ENCODE data around the gene RALGPS2. TPM values are rescaled to one million over a fixed set of nuclear protein-coding genes. Genes with fewer than 3 reads are reported as not detected.

Gene RALGPS2, protein sequence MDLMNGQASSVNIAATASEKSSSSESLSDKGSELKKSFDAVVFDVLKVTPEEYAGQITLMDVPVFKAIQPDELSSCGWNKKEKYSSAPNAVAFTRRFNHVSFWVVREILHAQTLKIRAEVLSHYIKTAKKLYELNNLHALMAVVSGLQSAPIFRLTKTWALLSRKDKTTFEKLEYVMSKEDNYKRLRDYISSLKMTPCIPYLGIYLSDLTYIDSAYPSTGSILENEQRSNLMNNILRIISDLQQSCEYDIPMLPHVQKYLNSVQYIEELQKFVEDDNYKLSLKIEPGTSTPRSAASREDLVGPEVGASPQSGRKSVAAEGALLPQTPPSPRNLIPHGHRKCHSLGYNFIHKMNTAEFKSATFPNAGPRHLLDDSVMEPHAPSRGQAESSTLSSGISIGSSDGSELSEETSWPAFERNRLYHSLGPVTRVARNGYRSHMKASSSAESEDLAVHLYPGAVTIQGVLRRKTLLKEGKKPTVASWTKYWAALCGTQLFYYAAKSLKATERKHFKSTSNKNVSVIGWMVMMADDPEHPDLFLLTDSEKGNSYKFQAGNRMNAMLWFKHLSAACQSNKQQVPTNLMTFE
- polyA plus RNA-seq = 25.5 TPM
- long read RNA-seq, donor 1 = 0 reads
- long read RNA-seq, donor 2, full-length matches to known transcripts = 2 of 2 reads
- long read RNA-seq, donor 2, partial matches to known transcripts = 0 of 2 reads
- long read RNA-seq, donor 2, other reads (novel, unspliced or antisense) = 0 of 2 reads
- long read RNA-seq, donor 3 = 0 reads
- long read RNA-seq, donor 4 = 0 reads
- long read RNA-seq, donor 5, full-length matches to known transcripts = 1 of 1 reads
- long read RNA-seq, donor 5, partial matches to known transcripts = 0 of 1 reads
- long read RNA-seq, donor 5, other reads (novel, unspliced or antisense) = 0 of 1 reads
- long read RNA-seq, donor 6, full-length matches to known transcripts = 5 of 5 reads
- long read RNA-seq, donor 6, partial matches to known transcripts = 0 of 5 reads
- long read RNA-seq, donor 6, other reads (novel, unspliced or antisense) = 0 of 5 reads
- long read RNA-seq, donor 7, partial matches to known transcripts = 0 of 1 reads
- long read RNA-seq, donor 7, other reads (novel, unspliced or antisense) = 0 of 1 reads
- long read RNA-seq, donor 8, full-length matches to known transcripts = 1 of 6 reads
- long read RNA-seq, donor 8, partial matches to known transcripts = 5 of 6 reads
- long read RNA-seq, donor 8, other reads (novel, unspliced or antisense) = 0 of 6 reads
- long read RNA-seq, donor 9, full-length matches to known transcripts = 4 of 4 reads
- long read RNA-seq, donor 9, partial matches to known transcripts = 0 of 4 reads
- long read RNA-seq, donor 9, other reads (novel, unspliced or antisense) = 0 of 4 reads
- long read RNA-seq, donor 10, full-length matches to known transcripts = 3 of 3 reads
- long read RNA-seq, donor 10, partial matches to known transcripts = 0 of 3 reads
- long read RNA-seq, donor 10, other reads (novel, unspliced or antisense) = 0 of 3 reads
- long read RNA-seq, donor 11, full-length matches to known transcripts = 1 of 1 reads
- long read RNA-seq, donor 11, partial matches to known transcripts = 0 of 1 reads
- long read RNA-seq, donor 11, other reads (novel, unspliced or antisense) = 0 of 1 reads

GRCh38 chr1:178724728-178725465 lies at the start of gene RALGPS2:
TSS of gene RALGPS2 (plus strand) at chr1:178725244. CDS start at chr1:178776765, 51,521 bp downstream.
- WGBS (ENCODE audit: insufficient coverage, low lambda C conversion rate) = no CpG with 5 or more reads among the region's 90 CpGs
- peak within 1 kb of the TSS; percentile 92 for H3K27ac ChIP-seq (ENCODE audit: low read length)
- peak; percentile 66 to 87 for DNase-seq
- H3K36me3 ChIP-seq (ENCODE audit: control insufficient read depth, insufficient read depth, low read length) = no peaks in the 10 kb centered on the region
- H3K9me3 ChIP-seq (ENCODE audit: control insufficient read depth, low read depth, low read length) = no peaks in the 10 kb centered on the region
- peak within 1 kb of the TSS; percentile 83 for H3K4me3 ChIP-seq (ENCODE audit: low read length)
- peaks cover 9% of the 10 kb centered on the region for H3K4me1 ChIP-seq (ENCODE audit: control insufficient read depth, insufficient read depth, low read length)
- H3K27me3 ChIP-seq (ENCODE audit: control insufficient read depth, insufficient read depth, low read length) = no peaks in the 10 kb centered on the region

DNA sequence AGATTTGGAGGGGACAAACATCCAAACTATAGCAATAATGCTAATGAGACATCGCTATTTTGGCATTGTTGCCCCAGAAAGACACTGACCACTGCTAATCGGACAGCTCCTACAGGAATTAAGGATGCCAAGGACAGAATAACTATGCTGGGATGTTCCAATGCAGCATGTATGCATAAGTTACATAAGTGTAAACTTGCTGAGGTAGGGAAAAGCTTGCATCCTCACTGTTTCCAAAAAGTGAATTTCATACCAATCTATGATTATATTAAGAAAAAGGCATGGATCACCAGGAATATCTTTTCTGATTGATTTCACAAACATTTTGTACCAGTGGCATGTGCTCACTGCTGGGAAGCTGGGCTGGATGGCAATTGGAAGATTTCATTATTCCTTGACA lies 45.8 kb upstream of the RALGPS2 start:
- 100% methylated on average over 1 of the region's 2 CpGs for WGBS (ENCODE audit: insufficient coverage, low lambda C conversion rate)

GRCh38 chr1:178682429-178682828 lies 42.6 kb upstream of the RALGPS2 start:
- 40% methylated on average over 1 of the region's 2 CpGs for WGBS (ENCODE audit: insufficient coverage, low lambda C conversion rate)
- Histone ChIP-seq H3K4me1 (ENCODE audit: control insufficient read depth, insufficient read depth, low read length) (no peaks in the 10 kb centered on the region), H3K36me3 (ENCODE audit: control insufficient read depth, insufficient read depth, low read length) (no peaks in the 10 kb centered on the region), H3K9me3 (ENCODE audit: control insufficient read depth, low read depth, low read length) (no peaks in the 10 kb centered on the region), H3K27me3 (ENCODE audit: control insufficient read depth, insufficient read depth, low read length) (no peaks in the 10 kb centered on the region), H3K27ac (ENCODE audit: low read length) (no peak overlapping the region), H3K4me3 (ENCODE audit: low read length) (no peak overlapping the region)
- no peak for DNase-seq

More for the DNA sequence above, 45.8 kb upstream of the RALGPS2 start:
- H3K4me3 ChIP-seq (ENCODE audit: low read length) = no peak overlapping the region
- H3K36me3 ChIP-seq (ENCODE audit: control insufficient read depth, insufficient read depth, low read length) = no peaks in the 10 kb centered on the region
- no peaks in the 10 kb centered on the region for H3K4me1 ChIP-seq (ENCODE audit: control insufficient read depth, insufficient read depth, low read length)
- no peaks in the 10 kb centered on the region for H3K9me3 ChIP-seq (ENCODE audit: control insufficient read depth, low read depth, low read length)
- H3K27me3 ChIP-seq (ENCODE audit: control insufficient read depth, insufficient read depth, low read length) = no peaks in the 10 kb centered on the region
- H3K27ac ChIP-seq (ENCODE audit: low read length) = no peak overlapping the region
- no peak for DNase-seq

DNA sequence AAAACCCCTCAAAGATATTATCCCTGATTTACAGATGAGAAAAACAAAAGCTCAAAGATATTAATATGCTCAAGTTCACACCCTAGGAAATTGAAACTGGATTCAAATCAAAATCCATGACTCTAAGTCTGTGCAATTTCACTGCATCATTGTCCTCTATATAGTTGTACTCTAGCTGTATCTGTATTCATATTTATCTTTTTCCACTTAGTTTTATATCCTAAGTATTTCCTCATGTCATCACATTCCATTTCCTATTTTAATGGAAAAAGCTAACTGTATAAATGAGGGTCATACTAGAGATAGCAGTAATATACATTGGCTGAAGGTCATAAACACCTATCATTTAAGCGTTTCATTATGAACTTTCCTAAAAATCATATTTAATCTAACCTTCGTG lies 42.2 kb upstream of the RALGPS2 start:
- 30% methylated on average over 2 of the region's 2 CpGs for WGBS (ENCODE audit: insufficient coverage, low lambda C conversion rate)
- H3K4me1 ChIP-seq (ENCODE audit: control insufficient read depth, insufficient read depth, low read length) = no peaks in the 10 kb centered on the region
- no peaks in the 10 kb centered on the region for H3K9me3 ChIP-seq (ENCODE audit: control insufficient read depth, low read depth, low read length)
- H3K27ac ChIP-seq (ENCODE audit: low read length) = no peak overlapping the region
- no peaks in the 10 kb centered on the region for H3K27me3 ChIP-seq (ENCODE audit: control insufficient read depth, insufficient read depth, low read length)
- H3K36me3 ChIP-seq (ENCODE audit: control insufficient read depth, insufficient read depth, low read length) = no peaks in the 10 kb centered on the region
- H3K4me3 ChIP-seq (ENCODE audit: low read length) = no peak overlapping the region
- no peak for DNase-seq

GRCh38 chr1:178683291-178683690 lies 41.8 kb upstream of the RALGPS2 start:
- Histone ChIP-seq H3K27ac (ENCODE audit: low read length) (no peak overlapping the region), H3K27me3 (ENCODE audit: control insufficient read depth, insufficient read depth, low read length) (no peaks in the 10 kb centered on the region), H3K4me1 (ENCODE audit: control insufficient read depth, insufficient read depth, low read length) (no peaks in the 10 kb centered on the region), H3K36me3 (ENCODE audit: control insufficient read depth, insufficient read depth, low read length) (no peaks in the 10 kb centered on the region), H3K9me3 (ENCODE audit: control insufficient read depth, low read depth, low read length) (no peaks in the 10 kb centered on the region), H3K4me3 (ENCODE audit: low read length) (no peak overlapping the region)
- no CpG with 5 or more reads among the region's 2 CpGs for WGBS (ENCODE audit: insufficient coverage, low lambda C conversion rate)
- no peak for DNase-seq

- H3K4me3 ChIP-seq (ENCODE audit: low read length) = no peak overlapping the region
- no peaks in the 10 kb centered on the region for H3K4me1 ChIP-seq (ENCODE audit: control insufficient read depth, insufficient read depth, low read length)
- no CpG with 5 or more reads among the region's 5 CpGs for WGBS (ENCODE audit: insufficient coverage, low lambda C conversion rate)
- no peak overlapping the region for H3K27ac ChIP-seq (ENCODE audit: low read length)
- no peaks in the 10 kb centered on the region for H3K9me3 ChIP-seq (ENCODE audit: control insufficient read depth, low read depth, low read length)
- no peaks in the 10 kb centered on the region for H3K27me3 ChIP-seq (ENCODE audit: control insufficient read depth, insufficient read depth, low read length)
- DNase-seq = no peak
- H3K36me3 ChIP-seq (ENCODE audit: control insufficient read depth, insufficient read depth, low read length) = no peaks in the 10 kb centered on the region
These were observed 40.9 kb upstream of the RALGPS2 start for GRCh38 chr1:178684111-178684510.

- DNase-seq = peak in 1 of 2 donors; percentile 30
- no peak overlapping the region for H3K27ac ChIP-seq (ENCODE audit: low read length)
- no peaks in the 10 kb centered on the region for H3K36me3 ChIP-seq (ENCODE audit: control insufficient read depth, insufficient read depth, low read length)
- H3K9me3 ChIP-seq (ENCODE audit: control insufficient read depth, low read depth, low read length) = no peaks in the 10 kb centered on the region
- H3K27me3 ChIP-seq (ENCODE audit: control insufficient read depth, insufficient read depth, low read length) = no peaks in the 10 kb centered on the region
- no peak overlapping the region for H3K4me3 ChIP-seq (ENCODE audit: low read length)
- no peaks in the 10 kb centered on the region for H3K4me1 ChIP-seq (ENCODE audit: control insufficient read depth, insufficient read depth, low read length)
- WGBS (ENCODE audit: insufficient coverage, low lambda C conversion rate) = no CpG with 5 or more reads among the region's 1 CpG
These were observed 40.5 kb upstream of the RALGPS2 start for GRCh38 chr1:178684542-178685000.

DNA sequence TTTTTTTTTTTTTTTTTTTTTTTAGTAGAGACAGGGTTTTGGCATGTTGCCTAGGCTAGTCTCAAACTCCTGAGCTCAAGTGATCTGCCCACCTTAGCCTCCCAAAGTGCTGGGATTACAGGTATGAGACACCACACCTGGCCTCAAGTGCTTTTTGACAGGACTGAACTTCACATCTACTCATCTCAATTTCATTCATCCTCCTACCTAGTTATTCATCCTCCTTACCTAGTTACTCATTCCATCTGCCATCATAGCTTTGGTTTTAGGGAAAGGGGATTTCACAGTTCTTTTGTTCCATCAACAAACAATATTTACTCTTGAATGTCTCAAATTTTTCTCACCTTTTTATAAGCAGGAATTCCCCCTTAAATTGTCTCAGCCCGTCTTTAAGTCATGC lies 38.6 kb upstream of the RALGPS2 start:
- H3K9me3 ChIP-seq (ENCODE audit: control insufficient read depth, low read depth, low read length) = no peaks in the 10 kb centered on the region
- WGBS (ENCODE audit: insufficient coverage, low lambda C conversion rate) = 100% methylated on average over 1 of the region's 1 CpG
- no peak overlapping the region for H3K27ac ChIP-seq (ENCODE audit: low read length)
- no peaks in the 10 kb centered on the region for H3K36me3 ChIP-seq (ENCODE audit: control insufficient read depth, insufficient read depth, low read length)
- no peaks in the 10 kb centered on the region for H3K27me3 ChIP-seq (ENCODE audit: control insufficient read depth, insufficient read depth, low read length)
- H3K4me3 ChIP-seq (ENCODE audit: low read length) = no peak overlapping the region
- no peak for DNase-seq
- H3K4me1 ChIP-seq (ENCODE audit: control insufficient read depth, insufficient read depth, low read length) = no peaks in the 10 kb centered on the region

- DNase-seq = no peak
These were observed 36.8 kb upstream of the RALGPS2 start for GRCh38 chr1:178688244-178688643.

More at GRCh38 chr1:178688244-178688643, 36.8 kb upstream of the RALGPS2 start:
- no peaks in the 10 kb centered on the region for H3K27me3 ChIP-seq (ENCODE audit: control insufficient read depth, insufficient read depth, low read length)
- no peaks in the 10 kb centered on the region for H3K36me3 ChIP-seq (ENCODE audit: control insufficient read depth, insufficient read depth, low read length)
- H3K9me3 ChIP-seq (ENCODE audit: control insufficient read depth, low read depth, low read length) = no peaks in the 10 kb centered on the region
- no peak overlapping the region for H3K27ac ChIP-seq (ENCODE audit: low read length)
- no peaks in the 10 kb centered on the region for H3K4me1 ChIP-seq (ENCODE audit: control insufficient read depth, insufficient read depth, low read length)
- no peak overlapping the region for H3K4me3 ChIP-seq (ENCODE audit: low read length)
- WGBS (ENCODE audit: insufficient coverage, low lambda C conversion rate) = no CpG with 5 or more reads among the region's 2 CpGs
